GOT3 (cell line): ENCODE data around the gene HOXD1.

Experiments used
- DNase-seq: peaks from one replicate; lab custom pipeline; 2025; ENCODE audit warnings: mixed read lengths; lab: John Stamatoyannopoulos, UW

The HOXD1 gene

DNA sequence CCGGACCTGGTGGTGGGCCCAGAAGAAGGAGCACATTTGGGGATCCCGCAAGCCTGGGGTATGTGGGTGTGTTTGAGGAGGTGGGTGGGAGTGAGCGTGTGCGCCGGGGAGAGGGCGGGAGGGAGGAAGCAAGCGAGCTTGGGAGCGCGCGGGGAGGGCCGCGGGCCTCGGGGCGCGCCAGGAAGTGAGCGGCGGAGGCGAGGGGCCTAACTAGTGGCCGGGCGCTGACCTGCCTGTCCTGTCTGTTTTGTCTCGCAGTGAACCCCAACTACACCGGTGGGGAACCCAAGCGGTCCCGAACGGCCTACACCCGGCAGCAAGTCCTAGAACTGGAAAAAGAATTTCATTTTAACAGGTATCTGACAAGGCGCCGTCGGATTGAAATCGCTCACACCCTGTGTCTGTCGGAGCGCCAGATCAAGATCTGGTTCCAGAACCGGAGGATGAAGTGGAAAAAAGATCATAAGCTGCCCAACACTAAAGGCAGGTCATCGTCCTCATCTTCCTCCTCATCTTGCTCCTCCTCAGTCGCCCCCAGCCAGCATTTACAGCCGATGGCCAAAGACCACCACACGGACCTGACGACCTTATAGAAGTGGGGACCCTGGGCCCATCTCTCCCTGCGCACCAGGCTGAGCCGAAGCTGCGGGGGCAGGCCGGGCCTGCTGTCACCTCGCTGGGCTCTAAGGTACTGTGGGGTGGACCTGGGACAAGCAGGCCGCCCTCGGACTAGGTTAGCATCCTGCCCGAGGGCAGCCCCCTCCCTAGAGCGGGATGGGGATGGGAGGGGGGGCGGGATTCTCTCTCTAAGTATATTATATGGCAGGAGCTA lies 35.9 kb upstream of the HOXD1 start:
- no peak for DNase-seq

GRCh38 chr2:176154576-176155252 lies 33.8 kb upstream of the HOXD1 start:
- no peak for DNase-seq

DNA sequence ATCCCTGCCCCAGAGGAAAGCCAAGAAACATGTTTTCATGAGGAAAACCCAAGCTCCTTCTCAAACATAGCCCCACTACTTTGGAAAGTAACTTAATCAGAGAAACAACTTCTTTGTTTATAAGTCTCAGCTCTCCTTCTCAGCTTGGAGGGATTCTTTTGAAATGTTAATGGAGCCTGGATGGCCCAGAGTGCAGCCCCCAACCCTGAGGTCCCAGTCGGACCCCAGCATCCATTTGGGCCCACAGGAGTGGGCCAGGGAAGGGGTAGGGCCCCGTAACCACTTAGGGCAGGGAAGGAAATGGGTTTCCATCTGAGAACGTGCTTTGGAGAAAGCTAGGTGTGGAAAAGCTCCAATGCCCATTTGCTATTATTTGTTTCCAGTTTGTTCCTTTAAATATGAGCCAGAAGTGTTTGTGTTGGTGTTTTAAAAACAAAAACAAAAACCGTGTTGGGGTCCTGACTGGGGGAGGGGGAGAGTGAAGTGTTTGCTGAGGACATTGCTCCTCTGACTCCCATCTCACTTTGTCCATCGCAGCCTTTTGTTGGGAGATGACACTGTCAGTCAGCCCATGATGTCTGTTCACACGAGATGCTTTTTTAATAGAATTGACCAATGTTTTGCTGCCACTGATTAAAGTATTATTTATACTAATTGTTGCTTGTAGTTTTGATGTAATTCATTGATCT lies 33.0 kb upstream of the HOXD1 start:
- no peak for DNase-seq

DNA sequence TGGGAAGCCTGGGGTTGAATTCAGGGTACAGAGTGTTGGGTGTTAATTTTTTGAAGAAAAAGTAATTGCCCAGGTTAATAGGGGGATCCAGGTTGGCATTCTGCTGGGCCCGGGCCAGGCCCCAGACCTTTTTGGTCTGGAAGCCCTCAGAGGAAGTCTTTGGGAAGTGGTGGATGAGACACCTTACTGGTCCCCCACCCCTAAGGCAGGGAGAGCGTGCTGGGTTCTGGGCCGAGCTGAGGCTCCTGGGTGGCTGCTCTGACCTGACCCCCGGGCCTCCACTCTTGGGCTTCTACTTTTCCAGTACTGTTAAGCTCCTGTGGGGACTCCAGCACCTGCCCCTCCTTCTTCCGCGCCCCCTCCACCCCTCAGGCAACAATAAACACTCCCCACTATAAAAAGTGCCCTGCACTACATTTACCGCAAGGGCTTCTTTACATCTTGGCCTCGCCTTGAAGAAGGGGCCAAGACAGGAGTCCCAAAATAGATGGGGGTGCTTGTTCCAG lies 32.1 kb upstream of the HOXD1 start:
- DNase-seq: no peak

- no peak for DNase-seq
These were observed 31.5 kb upstream of the HOXD1 start, which contains the start of gene HOXD3 for GRCh38 chr2:176156807-176157498. Gene HOXD3 (plus strand): TSS chr2:176157307. CDS start chr2:176169115, 11,808 bp downstream.

- no peak for DNase-seq
These were observed 30.8 kb upstream of the HOXD1 start for GRCh38 chr2:176157499-176158185.

GRCh38 chr2:176158186-176158591 lies 30.3 kb upstream of the HOXD1 start:
- DNase-seq: no peak

GRCh38 chr2:176158855-176159662 lies 29.4 kb upstream of the HOXD1 start:
- DNase-seq: no peak

- DNase-seq: no peak
These were observed 28.7 kb upstream of the HOXD1 start for GRCh38 chr2:176159663-176160250.

- no peak for DNase-seq
These were observed 28.1 kb upstream of the HOXD1 start for GRCh38 chr2:176160251-176160985.

- DNase-seq: no peak
These were observed 27.3 kb upstream of the HOXD1 start for GRCh38 chr2:176160986-176161824.

DNA sequence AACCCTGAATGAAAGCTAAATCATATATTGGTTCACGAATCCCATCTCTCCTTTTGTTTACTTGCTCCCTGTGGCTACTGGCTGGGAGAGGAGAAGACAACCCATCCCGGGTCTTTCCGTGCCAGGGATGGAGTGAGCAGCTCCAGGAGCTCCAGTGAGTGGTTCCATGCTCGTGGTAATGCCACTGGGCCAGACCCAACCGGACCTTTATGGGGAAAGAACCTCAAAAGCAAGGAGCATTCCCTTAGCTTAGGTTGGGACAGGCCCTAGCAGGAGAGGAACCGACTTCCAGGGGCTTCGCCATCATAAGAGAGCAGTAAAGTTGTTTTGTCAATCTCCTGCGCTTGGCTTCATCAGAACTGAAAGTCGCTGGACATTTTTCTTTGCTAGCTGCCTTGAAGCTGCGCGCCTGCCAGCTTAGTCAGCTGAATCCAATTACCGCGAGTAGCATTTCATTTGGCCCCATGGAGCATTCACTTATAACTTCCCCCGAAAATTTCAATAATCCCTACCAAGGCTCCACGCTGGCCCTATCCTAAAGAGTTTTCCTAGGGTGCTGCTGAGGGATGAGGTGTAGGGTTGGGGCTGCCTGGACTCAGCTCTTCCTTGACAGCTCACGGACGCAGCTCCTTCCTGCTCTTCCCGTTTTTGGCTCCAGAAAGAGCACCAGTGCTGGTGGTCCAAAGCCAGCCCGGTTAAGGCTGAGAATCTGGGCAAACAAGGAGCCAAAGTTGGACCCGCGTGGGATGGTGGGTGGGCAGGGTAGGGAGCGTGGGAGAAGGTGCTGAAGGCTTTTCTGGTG lies 26.4 kb upstream of the HOXD1 start:
- DNase-seq: no peak

- no peak for DNase-seq
These were observed 25.4 kb upstream of the HOXD1 start for GRCh38 chr2:176162911-176163671.

GRCh38 chr2:176163672-176164056 lies 24.8 kb upstream of the HOXD1 start:
- DNase-seq: no peak

DNA sequence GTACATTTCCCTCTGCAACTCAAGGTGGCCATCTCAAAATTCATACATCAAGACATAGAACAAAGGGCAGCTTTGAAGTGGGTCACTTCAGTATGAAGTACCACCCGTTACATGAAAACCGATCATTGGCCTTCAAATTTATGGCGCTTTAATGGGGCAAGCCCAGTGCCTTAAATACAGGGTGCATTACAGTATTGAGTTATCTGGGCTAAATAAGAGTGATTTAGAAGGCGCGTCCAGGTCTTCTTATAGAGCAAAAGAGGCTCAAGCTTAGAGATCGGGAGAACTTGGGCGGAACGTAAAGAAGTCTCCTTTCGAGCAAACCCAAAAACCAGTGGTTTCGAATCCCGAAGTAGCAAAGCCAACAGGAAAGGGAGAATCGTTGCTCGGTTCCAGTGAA lies 24.3 kb upstream of the HOXD1 start:
- DNase-seq: no peak

DNA sequence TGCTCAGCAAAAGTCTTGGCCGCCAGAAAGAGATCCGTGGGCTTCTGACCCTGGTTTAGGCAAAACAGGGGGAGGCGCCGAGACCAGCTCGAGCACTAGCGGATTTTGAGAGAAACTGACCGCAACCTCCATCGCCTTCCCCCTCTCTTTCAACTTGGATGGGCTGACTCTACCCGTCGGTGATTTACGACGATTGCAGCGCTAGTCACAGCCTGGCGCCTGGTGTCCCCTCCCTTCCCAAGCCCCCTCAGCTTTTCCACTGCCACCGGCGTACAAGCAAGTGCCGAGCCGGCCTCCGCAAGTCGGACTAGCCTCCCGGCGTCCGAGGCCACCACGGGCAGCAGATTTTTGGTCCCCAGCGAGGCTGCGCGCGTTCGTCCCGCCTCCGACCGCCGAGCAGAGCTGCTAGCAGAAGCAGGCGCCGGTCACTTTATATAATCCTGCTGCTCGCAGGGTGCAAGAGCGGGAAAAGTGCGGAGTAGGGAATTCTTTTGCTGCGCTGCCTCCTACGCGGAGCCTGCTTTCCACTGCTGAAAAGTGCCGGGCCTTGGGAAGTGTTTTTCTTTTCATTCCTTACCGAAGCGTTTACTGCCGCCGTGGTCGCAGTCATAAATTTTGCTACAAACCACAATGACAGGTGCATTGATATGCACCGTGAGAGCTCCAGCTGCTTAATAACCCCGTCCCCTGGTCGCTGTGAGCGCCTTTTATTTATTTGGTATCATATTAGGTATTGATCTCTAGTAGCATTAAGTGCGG lies 23.7 kb upstream of the HOXD1 start:
- DNase-seq: no peak
